ENCODE measurements around the gene CGB1.

GRCh38 chr19:48997972-48998371 lies 38.7 kb downstream of the CGB1 start:
- TF ChIP-seq GABPA (IDR thresholded peaks at IDR 0.05 in 1 of 2, conservative IDR thresholded peaks at IDR 0.05 in 1 of 2) (no peak), EGR1 (IDR thresholded peaks at IDR 0.05; ENCODE audit: low read depth in 2 of 2) (no peak), TAF1 (conservative IDR thresholded peaks at IDR 0.05) (no peak)
